Measurements from ENCODE around the gene PDE8A. TPM values are rescaled to one million over a fixed set of nuclear protein-coding genes. Genes with fewer than 3 reads are reported as not detected.

Gene PDE8A
- total and polyA plus RNA-seq, 4 donors: 11.2 to 47.5 (median 16.6) TPM

GRCh38 chr15:85031086-85031943, 49.7 kb downstream of the PDE8A start:
- Histone ChIP-seq H3K4me1 (ENCODE audit: control insufficient read depth in 4 of 4, insufficient read depth in 4 of 4, low read length in 3 of 4) (peaks cover 24 to 73% (median 55%) of the 10 kb centered on the region in 4 donors), H3K36me3 (ENCODE audit: control insufficient read depth in 4 of 4, insufficient read depth in 3 of 4, low read depth in 1 of 4, low read length in 3 of 4) (no peaks in the 10 kb centered on the region), H3K4me3 (ENCODE audit: low read depth in 1 of 3, low read length in 3 of 3) (no peak overlapping the region), H3K27ac (ENCODE audit: low read depth in 1 of 2, low read length in 2 of 2) (peak overlapping the region; percentile 49 to 82), H3K9me3 (ENCODE audit: control insufficient read depth in 4 of 4, low read length in 3 of 4) (no peaks in the 10 kb centered on the region), H3K27me3 (ENCODE audit: control insufficient read depth in 4 of 4, insufficient read depth in 4 of 4, low read length in 3 of 4) (no peaks in the 10 kb centered on the region), H3K9ac (ENCODE audit: low read depth in 1 of 2, low read length in 2 of 2) (peak overlapping the region; percentile 42 to 80)
- TF ChIP-seq, protein P1, sequence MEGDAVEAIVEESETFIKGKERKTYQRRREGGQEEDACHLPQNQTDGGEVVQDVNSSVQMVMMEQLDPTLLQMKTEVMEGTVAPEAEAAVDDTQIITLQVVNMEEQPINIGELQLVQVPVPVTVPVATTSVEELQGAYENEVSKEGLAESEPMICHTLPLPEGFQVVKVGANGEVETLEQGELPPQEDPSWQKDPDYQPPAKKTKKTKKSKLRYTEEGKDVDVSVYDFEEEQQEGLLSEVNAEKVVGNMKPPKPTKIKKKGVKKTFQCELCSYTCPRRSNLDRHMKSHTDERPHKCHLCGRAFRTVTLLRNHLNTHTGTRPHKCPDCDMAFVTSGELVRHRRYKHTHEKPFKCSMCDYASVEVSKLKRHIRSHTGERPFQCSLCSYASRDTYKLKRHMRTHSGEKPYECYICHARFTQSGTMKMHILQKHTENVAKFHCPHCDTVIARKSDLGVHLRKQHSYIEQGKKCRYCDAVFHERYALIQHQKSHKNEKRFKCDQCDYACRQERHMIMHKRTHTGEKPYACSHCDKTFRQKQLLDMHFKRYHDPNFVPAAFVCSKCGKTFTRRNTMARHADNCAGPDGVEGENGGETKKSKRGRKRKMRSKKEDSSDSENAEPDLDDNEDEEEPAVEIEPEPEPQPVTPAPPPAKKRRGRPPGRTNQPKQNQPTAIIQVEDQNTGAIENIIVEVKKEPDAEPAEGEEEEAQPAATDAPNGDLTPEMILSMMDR (IDR thresholded peaks at IDR 0.05; ENCODE audit: low read depth, low read length, missing input control): no peak
- TF ChIP-seq HNF4A (conservative IDR thresholded peaks at IDR 0.05) (peak; percentile 29 to 39), JUND (IDR thresholded peaks at IDR 0.05) (no peak), GABPA (IDR thresholded peaks at IDR 0.05 in 1 of 2, conservative IDR thresholded peaks at IDR 0.05 in 1 of 2) (no peak), RAD21 (IDR thresholded peaks at IDR 0.05) (no peak)
- 38% methylated on average over 6 of the region's 6 CpGs for WGBS
- no peak for DNase-seq (ENCODE audit: low spot score)

GRCh38 chr15:85031944-85032558, 50.4 kb downstream of the PDE8A start:
- Histone ChIP-seq H3K36me3 (ENCODE audit: control insufficient read depth in 4 of 4, insufficient read depth in 3 of 4, low read depth in 1 of 4, low read length in 3 of 4) (no peaks in the 10 kb centered on the region), H3K4me3 (ENCODE audit: low read depth in 1 of 3, low read length in 3 of 3) (peak overlapping the region in 1 of 3 donors; percentile 18), H3K4me1 (ENCODE audit: control insufficient read depth in 4 of 4, insufficient read depth in 4 of 4, low read length in 3 of 4) (peaks cover 20 to 69% (median 52%) of the 10 kb centered on the region in 4 donors), H3K27ac (ENCODE audit: low read depth in 1 of 2, low read length in 2 of 2) (peak overlapping the region; percentile 49 to 82), H3K27me3 (ENCODE audit: control insufficient read depth in 4 of 4, insufficient read depth in 4 of 4, low read length in 3 of 4) (no peaks in the 10 kb centered on the region), H3K9ac (ENCODE audit: low read depth in 1 of 2, low read length in 2 of 2) (peak overlapping the region; percentile 12 to 80), H3K9me3 (ENCODE audit: control insufficient read depth in 4 of 4, low read length in 3 of 4) (no peaks in the 10 kb centered on the region)
- no peak for DNase-seq (ENCODE audit: low spot score)
- 34% methylated on average over 2 of the region's 2 CpGs for WGBS
- TF ChIP-seq RXRA (IDR thresholded peaks at IDR 0.05): peak in 1 of 2 donors; percentile 21
- peak; percentile 52 for TF ChIP-seq HNF4A (conservative IDR thresholded peaks at IDR 0.05)
- TF ChIP-seq HNF4G (IDR thresholded peaks at IDR 0.05): peak; percentile 9
- TF ChIP-seq, protein P2, sequence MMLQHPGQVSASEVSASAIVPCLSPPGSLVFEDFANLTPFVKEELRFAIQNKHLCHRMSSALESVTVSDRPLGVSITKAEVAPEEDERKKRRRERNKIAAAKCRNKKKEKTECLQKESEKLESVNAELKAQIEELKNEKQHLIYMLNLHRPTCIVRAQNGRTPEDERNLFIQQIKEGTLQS (IDR thresholded peaks at IDR 0.05): no peak

DNA sequence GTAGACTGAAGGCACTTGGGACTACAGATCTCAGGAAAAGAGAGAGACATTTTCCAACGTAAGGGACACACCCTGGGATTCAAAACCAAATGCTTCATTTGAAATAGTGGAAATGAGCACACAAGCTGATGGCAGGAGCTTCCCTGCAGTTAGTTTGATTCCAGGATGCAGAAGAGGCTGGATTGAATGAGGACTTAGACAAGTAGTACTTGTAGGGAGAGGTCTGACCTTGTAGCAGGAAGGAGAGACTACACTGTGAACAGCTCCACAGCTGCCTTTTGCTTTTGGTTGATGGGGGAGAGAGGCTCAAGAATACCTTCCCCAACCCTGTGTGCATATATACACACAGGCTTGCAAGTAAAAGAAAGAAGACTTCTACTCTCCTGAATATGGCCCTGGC, 51.5 kb downstream of the PDE8A start:
- DNase-seq (ENCODE audit: low spot score): no peak
- TF ChIP-seq, protein P3, sequence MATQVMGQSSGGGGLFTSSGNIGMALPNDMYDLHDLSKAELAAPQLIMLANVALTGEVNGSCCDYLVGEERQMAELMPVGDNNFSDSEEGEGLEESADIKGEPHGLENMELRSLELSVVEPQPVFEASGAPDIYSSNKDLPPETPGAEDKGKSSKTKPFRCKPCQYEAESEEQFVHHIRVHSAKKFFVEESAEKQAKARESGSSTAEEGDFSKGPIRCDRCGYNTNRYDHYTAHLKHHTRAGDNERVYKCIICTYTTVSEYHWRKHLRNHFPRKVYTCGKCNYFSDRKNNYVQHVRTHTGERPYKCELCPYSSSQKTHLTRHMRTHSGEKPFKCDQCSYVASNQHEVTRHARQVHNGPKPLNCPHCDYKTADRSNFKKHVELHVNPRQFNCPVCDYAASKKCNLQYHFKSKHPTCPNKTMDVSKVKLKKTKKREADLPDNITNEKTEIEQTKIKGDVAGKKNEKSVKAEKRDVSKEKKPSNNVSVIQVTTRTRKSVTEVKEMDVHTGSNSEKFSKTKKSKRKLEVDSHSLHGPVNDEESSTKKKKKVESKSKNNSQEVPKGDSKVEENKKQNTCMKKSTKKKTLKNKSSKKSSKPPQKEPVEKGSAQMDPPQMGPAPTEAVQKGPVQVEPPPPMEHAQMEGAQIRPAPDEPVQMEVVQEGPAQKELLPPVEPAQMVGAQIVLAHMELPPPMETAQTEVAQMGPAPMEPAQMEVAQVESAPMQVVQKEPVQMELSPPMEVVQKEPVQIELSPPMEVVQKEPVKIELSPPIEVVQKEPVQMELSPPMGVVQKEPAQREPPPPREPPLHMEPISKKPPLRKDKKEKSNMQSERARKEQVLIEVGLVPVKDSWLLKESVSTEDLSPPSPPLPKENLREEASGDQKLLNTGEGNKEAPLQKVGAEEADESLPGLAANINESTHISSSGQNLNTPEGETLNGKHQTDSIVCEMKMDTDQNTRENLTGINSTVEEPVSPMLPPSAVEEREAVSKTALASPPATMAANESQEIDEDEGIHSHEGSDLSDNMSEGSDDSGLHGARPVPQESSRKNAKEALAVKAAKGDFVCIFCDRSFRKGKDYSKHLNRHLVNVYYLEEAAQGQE (IDR thresholded peaks at IDR 0.05): no peak
- TF ChIP-seq EGR1 (IDR thresholded peaks at IDR 0.05; ENCODE audit: low read depth in 2 of 2): no peak
- TF ChIP-seq RXRA (IDR thresholded peaks at IDR 0.05): no peak
- TF ChIP-seq TAF1 (conservative IDR thresholded peaks at IDR 0.05): no peak
- TF ChIP-seq, protein P1 (IDR thresholded peaks at IDR 0.05; ENCODE audit: low read depth, low read length, missing input control): no peak
- TF ChIP-seq, protein P4, sequence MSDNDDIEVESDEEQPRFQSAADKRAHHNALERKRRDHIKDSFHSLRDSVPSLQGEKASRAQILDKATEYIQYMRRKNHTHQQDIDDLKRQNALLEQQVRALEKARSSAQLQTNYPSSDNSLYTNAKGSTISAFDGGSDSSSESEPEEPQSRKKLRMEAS (IDR thresholded peaks at IDR 0.05): no peak
- TF ChIP-seq, protein P2 (IDR thresholded peaks at IDR 0.05): no peak
- no peak for TF ChIP-seq RAD21 (IDR thresholded peaks at IDR 0.05)
- no peak for TF ChIP-seq HNF4G (IDR thresholded peaks at IDR 0.05)
- no peak for TF ChIP-seq SP1 (IDR thresholded peaks at IDR 0.05)
- Histone ChIP-seq H3K27me3 (ENCODE audit: control insufficient read depth in 4 of 4, insufficient read depth in 4 of 4, low read length in 3 of 4) (no peaks in the 10 kb centered on the region), H3K9me3 (ENCODE audit: control insufficient read depth in 4 of 4, low read length in 3 of 4) (no peaks in the 10 kb centered on the region), H3K4me1 (ENCODE audit: control insufficient read depth in 4 of 4, insufficient read depth in 4 of 4, low read length in 3 of 4) (peaks cover 15 to 64% (median 46%) of the 10 kb centered on the region in 4 donors), H3K27ac (ENCODE audit: low read depth in 1 of 2, low read length in 2 of 2) (peak overlapping the region; percentile 17 to 49), H3K36me3 (ENCODE audit: control insufficient read depth in 4 of 4, insufficient read depth in 3 of 4, low read depth in 1 of 4, low read length in 3 of 4) (no peaks in the 10 kb centered on the region), H3K4me3 (ENCODE audit: low read depth in 1 of 3, low read length in 3 of 3) (no peak overlapping the region), H3K9ac (ENCODE audit: low read depth in 1 of 2, low read length in 2 of 2) (no peak overlapping the region)
- WGBS: 29% methylated on average over 1 of the region's 1 CpG
